PC-9 (cell line): ENCODE results near the gene WNK2. TPM values are rescaled to one million over a fixed set of nuclear protein-coding genes. Genes with fewer than 3 reads are reported as not detected.
A peak's percentile ranks its signal among the peaks of the same experiment; 100 is the strongest.
"Not testable (repeated sequence)": the region's sequence is repeated elsewhere in the genome, so short reads cannot be mapped to it uniquely, and the experiment has no call there.

Experiments used
- BruUV-seq: library from RNA; stranded (reverse); fragments of 400-500 nt; replicated peaks from 2 replicates; lab custom pipeline; 2021; lab: Mats Ljungman, UMichigan
- CTCF ChIA-PET: fragments of 300-600 bp; sonication (Branson Sonifier 250); formaldehyde crosslinking; loops from one replicate; lab custom pipeline; 2022; ENCODE audit warnings: antibody characterized with exemption; lab: Charles Lee
- POLR2A ChIA-PET: fragments of 300-600 bp; sonication (Branson Sonifier 250); formaldehyde crosslinking; loops from one replicate; lab custom pipeline; 2022; ENCODE audit warnings: antibody characterized with exemption; ENCODE audit not compliant: unreplicated experiment; lab: Charles Lee
- DNase-seq, 2 experiments: peaks; one replicate each; pipeline versions ENCODE4 v3.0.0 to v3.0.0-alpha.2; 2015 to 2022; ENCODE audit warnings: mixed read lengths in 1 of 2
- H2AFZ ChIP-seq: fragments of 200-600 bp; sonication (generic); 2 replicates; pipeline ENCODE4 v1.8.1; 2017; ENCODE audit warnings: antibody characterized with exemption
- H3F3A ChIP-seq: fragments of 200-600 bp; sonication (generic); 2 replicates; pipeline ENCODE4 v1.8.1; 2017; ENCODE audit warnings: antibody characterized with exemption, mild to moderate bottlenecking, low read depth; ENCODE audit not compliant: insufficient read depth
- H3K27ac ChIP-seq: fragments of 200-600 bp; sonication (generic); 2 replicates; pipeline ENCODE4 v1.6.1; 2016; ENCODE audit warnings: mixed run types
- H3K27me3 ChIP-seq: fragments of 200-600 bp; sonication (generic); 2 replicates; pipeline ENCODE4 v1.6.1; 2016; ENCODE audit warnings: low read depth, mixed run types; ENCODE audit not compliant: insufficient read depth
- H3K36me3 ChIP-seq: fragments of 200-600 bp; sonication (generic); 2 replicates; pipeline ENCODE4 v1.6.1; 2016; ENCODE audit warnings: low read depth, mixed run types
- H3K4me1 ChIP-seq: fragments of 200-600 bp; sonication (generic); replicated peaks from 2 replicates; pipeline ENCODE4 v1.6.1; 2016; ENCODE audit warnings: mixed run types; ENCODE audit not compliant: insufficient read depth
- H3K4me2 ChIP-seq: fragments of 200-600 bp; sonication (generic); 2 replicates; pipeline ENCODE4 v1.6.1; 2017; ENCODE audit warnings: mixed run types
- H3K4me3 ChIP-seq: fragments of 200-600 bp; sonication (generic); 2 replicates; pipeline ENCODE4 v1.6.1; 2016; ENCODE audit warnings: mixed run types
- H3K79me2 ChIP-seq: fragments of 200-600 bp; sonication (generic); 2 replicates; pipeline ENCODE4 v1.6.1; 2017; ENCODE audit warnings: low read depth, mixed run types
- H3K9me2 ChIP-seq: fragments of 200-600 bp; sonication (generic); 2 replicates; pipeline ENCODE4 v1.8.1; 2017; ENCODE audit warnings: mild to moderate bottlenecking; ENCODE audit not compliant: insufficient read depth
- H3K9me3 ChIP-seq: fragments of 200-600 bp; sonication (generic); 2 replicates; pipeline ENCODE4 v1.8.1; 2016; ENCODE audit warnings: low read depth; ENCODE audit not compliant: insufficient read depth
- H4K20me1 ChIP-seq: fragments of 200-600 bp; sonication (generic); 2 replicates; pipeline ENCODE4 v1.8.1; 2017; ENCODE audit not compliant: insufficient read depth
- EZH2 ChIP-seq: fragments of 200-600 bp; sonication (generic); IDR thresholded peaks from 2 replicates; pipeline ENCODE4 v1.8.0; 2017; ENCODE audit warnings: antibody characterized with exemption, low read depth
- intact Hi-C: fragments of 100-400 bp; cut with micrococcal nuclease; formaldehyde crosslinking; loops from one replicate; pipeline ENCODE4 v1.10.0; 2022; ENCODE audit not compliant: unreplicated experiment
- total RNA-seq: library from RNA; stranded (reverse); gene quantifications from 2 replicates; pipeline ENCODE4 v1.2.3, GENCODE V29; 2021
- TF ChIP-seq, protein P1 (sequence below): fragments of 200-600 bp; sonication (generic); conservative IDR thresholded peaks from 2 replicates; pipeline ENCODE4 v1.6.1; 2017; ENCODE audit warnings: mixed run types, antibody characterized with exemption, mild to moderate bottlenecking, moderate library complexity

Gene WNK2
- total RNA-seq, 1 experiment from 2014 or later, result 44.6 TPM

DNA sequence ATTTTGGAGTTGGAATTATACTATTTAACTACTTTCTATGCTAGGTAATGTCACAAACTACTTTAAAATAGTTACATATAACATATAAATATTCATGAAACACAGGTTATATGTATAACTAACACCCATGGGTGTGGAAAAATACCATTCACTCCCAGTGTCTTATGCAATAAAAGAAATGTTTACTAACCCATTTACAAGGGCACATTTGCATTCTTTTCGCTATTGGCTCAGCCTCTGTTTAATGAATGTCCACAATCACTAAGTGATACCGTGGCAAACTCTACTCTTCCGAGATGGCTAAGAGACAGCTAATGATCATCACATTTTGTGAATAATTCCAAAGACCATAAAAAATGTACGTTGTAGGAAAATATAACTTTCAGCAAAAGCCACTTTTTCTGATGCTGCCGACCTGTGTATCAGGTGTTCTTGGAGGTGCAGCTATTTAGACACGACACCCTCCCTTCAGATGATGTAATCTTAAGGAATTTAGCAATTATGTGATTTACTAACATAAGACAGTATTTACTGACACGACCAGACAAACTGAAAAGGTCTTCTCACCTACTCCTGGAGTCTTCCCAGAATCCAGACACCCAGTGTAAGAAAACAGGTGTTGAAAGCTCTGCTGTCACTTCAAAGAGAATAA, 145.8 kb downstream of the WNK2 start:
- Histone ChIP-seq H3K27ac (peak overlapping the region; percentile 94), H3K9me3 (no peaks in the 10 kb centered on the region; the same call in 1 of the 2 replicates), H3K4me2 (peak overlapping the region; percentile 84), H3K4me1 (peaks cover 23% of the 10 kb centered on the region), H3K79me2 (no peaks in the 10 kb centered on the region), H3K36me3 (no peaks in the 10 kb centered on the region), H3K4me3 (peak overlapping the region; percentile 52), H3K27me3 (no peaks in the 10 kb centered on the region), H3F3A (peaks cover 22% of the 10 kb centered on the region), H2AFZ (peak overlapping the region; percentile 79), H4K20me1 (no peaks in the 10 kb centered on the region), H3K9me2 (peaks cover 4% of the 10 kb centered on the region; the same call in 1 of the 2 replicates)
- CTCF ChIA-PET, result interaction anchor here (0.6 to 1.0 kb wide), 2 partner anchors 196 to 237 kb away, joined by 3 read pairs; partner anchors contain the start of gene NINJ1
- no peak for TF ChIP-seq EZH2
- TF ChIP-seq, protein P1, sequence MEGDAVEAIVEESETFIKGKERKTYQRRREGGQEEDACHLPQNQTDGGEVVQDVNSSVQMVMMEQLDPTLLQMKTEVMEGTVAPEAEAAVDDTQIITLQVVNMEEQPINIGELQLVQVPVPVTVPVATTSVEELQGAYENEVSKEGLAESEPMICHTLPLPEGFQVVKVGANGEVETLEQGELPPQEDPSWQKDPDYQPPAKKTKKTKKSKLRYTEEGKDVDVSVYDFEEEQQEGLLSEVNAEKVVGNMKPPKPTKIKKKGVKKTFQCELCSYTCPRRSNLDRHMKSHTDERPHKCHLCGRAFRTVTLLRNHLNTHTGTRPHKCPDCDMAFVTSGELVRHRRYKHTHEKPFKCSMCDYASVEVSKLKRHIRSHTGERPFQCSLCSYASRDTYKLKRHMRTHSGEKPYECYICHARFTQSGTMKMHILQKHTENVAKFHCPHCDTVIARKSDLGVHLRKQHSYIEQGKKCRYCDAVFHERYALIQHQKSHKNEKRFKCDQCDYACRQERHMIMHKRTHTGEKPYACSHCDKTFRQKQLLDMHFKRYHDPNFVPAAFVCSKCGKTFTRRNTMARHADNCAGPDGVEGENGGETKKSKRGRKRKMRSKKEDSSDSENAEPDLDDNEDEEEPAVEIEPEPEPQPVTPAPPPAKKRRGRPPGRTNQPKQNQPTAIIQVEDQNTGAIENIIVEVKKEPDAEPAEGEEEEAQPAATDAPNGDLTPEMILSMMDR, result no peak
- DNase-seq, result peak in 1 of 2 experiments; percentile 85
- BruUV-seq, result no TSS peak
- POLR2A ChIA-PET, result interaction anchor here (0.6 kb wide), 1 partner anchor 342 kb away, joined by 4 read pairs; no protein-coding TSS in a partner anchor
- intact Hi-C loops, result no loop called here

DNA sequence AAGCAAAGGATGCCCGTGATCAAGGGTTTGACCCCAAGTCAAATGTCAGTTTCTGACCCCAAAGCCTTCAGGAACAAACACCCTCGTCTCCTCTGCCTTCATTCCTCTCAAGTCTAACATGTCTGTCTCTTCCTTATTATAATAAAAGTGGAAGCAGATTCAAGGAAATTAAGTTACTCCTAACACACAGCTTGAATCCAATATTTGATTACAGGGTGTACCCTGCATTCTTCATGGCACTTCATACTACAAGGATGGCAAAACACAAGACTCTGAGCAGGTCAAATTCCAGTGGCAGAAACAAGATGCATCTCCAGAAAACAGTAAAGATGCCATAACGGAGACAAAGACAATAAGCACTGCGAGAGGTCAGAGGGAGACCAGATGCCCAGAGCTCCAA, 148.4 kb downstream of the WNK2 start:
- Histone ChIP-seq H3K4me1 (peaks cover 23% of the 10 kb centered on the region), H3K4me3 (no peak overlapping the region), H3K4me2 (no peak overlapping the region), H3K79me2 (no peaks in the 10 kb centered on the region), H3K9me3 (no peaks in the 10 kb centered on the region; the same call in 1 of the 2 replicates), H3K27ac (no peak overlapping the region), H3K9me2 (peaks cover 4% of the 10 kb centered on the region; the same call in 1 of the 2 replicates), H4K20me1 (no peaks in the 10 kb centered on the region), H3K36me3 (no peaks in the 10 kb centered on the region), H3K27me3 (no peaks in the 10 kb centered on the region), H2AFZ (no peak overlapping the region), H3F3A (peaks cover 22% of the 10 kb centered on the region)
- ChIA-PET CTCF (no interaction called here), POLR2A (no interaction called here)
- TF ChIP-seq EZH2, result no peak
- TF ChIP-seq, protein P1, result no peak
- DNase-seq, result no peak
- BruUV-seq, result no TSS peak
- intact Hi-C loops, result no loop called here

DNA sequence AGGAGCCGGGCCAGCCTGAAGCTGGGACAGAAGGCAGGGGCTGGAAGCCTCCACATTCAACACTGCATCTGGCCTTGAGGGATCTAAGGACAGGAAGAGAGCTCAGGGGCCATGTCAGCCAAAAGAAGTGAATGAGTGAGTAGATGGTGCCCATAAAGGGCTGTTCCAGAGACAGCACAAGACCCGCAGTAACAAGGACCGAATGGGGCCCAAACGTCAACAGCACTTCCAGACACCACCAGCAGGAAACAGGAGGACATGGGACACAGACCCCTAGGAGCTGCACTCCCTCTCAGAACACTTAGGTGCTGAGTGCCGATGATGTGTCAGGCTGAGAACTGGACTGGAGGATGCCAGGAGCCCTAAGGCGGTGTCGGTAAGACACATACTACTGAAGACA, 152.8 kb downstream of the WNK2 start:
- BruUV-seq, result no TSS peak
- no peaks in the 10 kb centered on the region for H3K27me3 ChIP-seq
- no peaks in the 10 kb centered on the region for H3K79me2 ChIP-seq
- H3K4me1 ChIP-seq, result peaks cover 2% of the 10 kb centered on the region; the same call in 1 of the 2 replicates
- no peak overlapping the region for H2AFZ ChIP-seq
- no peak overlapping the region for H3K27ac ChIP-seq
- H3K4me3 ChIP-seq, result no peak overlapping the region
- peaks cover 1% of the 10 kb centered on the region; the same call in 1 of the 2 replicates for H3F3A ChIP-seq
- ChIA-PET POLR2A (no interaction called here), CTCF (no interaction called here)
- no peaks in the 10 kb centered on the region for H4K20me1 ChIP-seq
- H3K4me2 ChIP-seq, result no peak overlapping the region
- no peak for TF ChIP-seq EZH2
- TF ChIP-seq, protein P1, result no peak
- peaks cover 12% of the 10 kb centered on the region for H3K9me3 ChIP-seq
- H3K36me3 ChIP-seq, result no peaks in the 10 kb centered on the region
- H3K9me2 ChIP-seq, result no peaks in the 10 kb centered on the region
- intact Hi-C loops, result no loop called here
- DNase-seq, result no peak

DNA sequence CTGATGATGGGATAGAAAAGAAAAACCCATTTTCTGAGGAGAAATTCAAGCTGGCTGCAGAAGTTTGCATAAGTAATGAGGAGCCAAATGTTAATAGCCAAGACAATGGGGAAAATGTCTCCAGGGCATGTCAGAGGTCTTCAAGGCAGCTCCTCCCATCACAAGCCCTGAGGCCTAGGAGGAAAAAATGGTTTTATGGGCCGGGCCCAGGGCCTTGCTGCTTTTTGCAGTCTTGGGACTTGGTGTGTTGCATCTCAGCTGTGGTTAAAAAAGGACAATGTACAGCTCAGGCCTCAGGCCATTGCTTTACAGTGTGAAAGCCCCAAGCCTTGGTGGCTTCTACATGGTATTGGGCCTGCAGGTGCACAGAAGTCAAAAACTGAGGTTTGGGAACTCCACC, 154.3 kb downstream of the WNK2 start:
- H3K4me3 ChIP-seq, DNase-seq, H3K79me2 ChIP-seq, H2AFZ ChIP-seq, H3K27ac ChIP-seq, CTCF ChIA-PET, H3K27me3 ChIP-seq, H3K9me2 ChIP-seq, H3K4me2 ChIP-seq, intact Hi-C loops, H3F3A ChIP-seq, H3K36me3 ChIP-seq, BruUV-seq, H4K20me1 ChIP-seq, POLR2A ChIA-PET: not testable (repeated sequence)
- Histone ChIP-seq H3K4me1 (peaks cover 13% of the 10 kb centered on the region), H3K9me3 (peaks cover 12% of the 10 kb centered on the region)
